Activated CD4-positive, CD25-positive, alpha-beta regulatory T cell treated with anti-CD3 and anti-CD28 coated beads, Interleukin-2, amount 50 U/mL, for 72 hours (primary cell): Measurements from ENCODE around the gene NOS2.

Experiments
- DNase-seq: peaks from one replicate; pipeline ENCODE4 v3.0.0; 2021

NOS2 gene

DNA sequence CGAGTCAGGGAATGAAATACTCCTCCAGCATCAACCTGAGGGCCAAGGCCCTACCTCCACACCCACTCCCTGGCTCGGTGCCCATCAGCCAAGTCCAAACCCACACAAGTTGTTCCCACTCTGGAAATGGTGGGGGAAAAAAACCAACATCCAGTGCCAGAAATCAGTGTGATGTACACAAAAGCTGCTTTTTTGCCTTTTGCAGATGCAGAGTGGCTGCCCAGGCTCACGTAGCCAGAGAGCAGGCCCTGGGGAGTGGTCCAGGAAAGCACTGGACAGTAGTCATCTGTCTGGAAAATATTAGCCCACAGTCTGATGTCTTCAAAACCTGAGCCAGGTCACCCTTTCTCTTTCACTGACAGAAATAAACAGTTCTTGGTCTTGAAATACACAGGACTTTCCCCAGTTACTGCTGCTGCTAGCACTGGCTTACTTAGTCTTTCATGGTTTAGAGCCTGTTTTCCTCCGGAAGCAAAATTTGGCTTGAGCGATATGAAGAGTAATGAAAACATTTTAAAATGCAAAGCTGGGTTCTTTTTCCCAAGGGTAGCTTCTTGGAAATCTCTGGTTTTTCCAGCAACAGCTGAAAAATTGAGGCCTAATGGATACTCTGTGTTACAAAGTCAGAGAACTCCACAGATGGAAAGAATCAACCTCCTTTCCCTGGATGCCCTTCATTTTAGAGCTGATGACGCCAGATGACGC lies 18.2 kb upstream of the NOS2 start:
- no peak for DNase-seq

- no peak for DNase-seq
Observed at GRCh38 chr17:27817731-27818130, 17.4 kb upstream of the NOS2 start.

DNA sequence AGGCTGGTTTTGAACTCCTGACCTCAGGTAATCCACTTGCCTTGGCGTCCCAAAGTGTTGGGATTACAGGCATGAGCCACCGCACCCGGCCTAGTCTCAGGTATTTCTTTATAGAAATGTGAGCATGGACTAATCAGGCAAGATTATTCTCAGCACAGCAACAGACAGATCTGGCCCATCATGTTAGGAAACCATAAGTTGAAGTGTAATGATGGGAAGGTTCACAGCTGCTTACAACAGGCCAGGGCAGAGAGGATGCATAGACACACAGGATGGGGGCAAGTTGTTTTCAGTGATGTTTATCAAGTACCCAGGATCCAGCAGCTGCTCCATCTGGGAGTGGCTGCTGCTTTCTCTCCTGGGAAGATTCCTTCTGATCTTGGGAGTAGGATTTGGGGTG lies 16.6 kb upstream of the NOS2 start:
- no peak for DNase-seq

GRCh38 chr17:27811961-27812360 lies 11.6 kb upstream of the NOS2 start:
- DNase-seq = no peak

DNA sequence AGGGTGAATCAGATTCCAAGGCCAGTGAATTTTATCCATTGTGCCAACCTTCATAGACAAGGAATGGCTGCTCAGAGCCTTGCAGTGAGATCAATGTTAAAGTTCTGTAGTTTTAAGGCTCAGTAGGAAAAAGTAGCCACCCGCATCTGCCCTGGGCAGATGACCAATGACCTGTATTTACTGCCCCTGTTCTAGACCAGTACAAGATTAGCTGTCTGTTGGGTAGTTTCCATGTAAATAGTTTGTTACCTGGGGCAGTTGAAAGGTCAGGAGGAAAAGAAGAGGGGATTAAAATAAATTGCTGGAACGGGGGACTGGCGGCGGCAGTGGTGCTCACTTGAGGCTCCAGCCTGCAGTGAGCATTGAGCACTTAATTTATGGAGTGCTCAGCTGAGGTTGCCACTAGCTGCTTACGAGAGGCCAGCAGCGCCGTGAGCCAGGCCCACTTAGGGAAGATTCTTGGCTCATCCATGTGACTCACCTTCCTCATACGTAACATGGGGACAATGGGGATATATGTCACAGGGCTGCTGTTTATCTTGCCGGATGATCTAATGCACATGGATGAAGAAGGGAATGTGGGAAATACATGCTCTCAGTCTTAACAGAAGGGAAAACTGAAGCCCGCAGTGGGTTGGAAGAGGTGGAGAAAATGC lies 10.7 kb upstream of the NOS2 start:
- no peak for DNase-seq

GRCh38 chr17:27810211-27810901 lies 10.0 kb upstream of the NOS2 start:
- peak; percentile 39 for DNase-seq

- no peak for DNase-seq
Observed at GRCh38 chr17:27809555-27809954, 9.2 kb upstream of the NOS2 start.

DNA sequence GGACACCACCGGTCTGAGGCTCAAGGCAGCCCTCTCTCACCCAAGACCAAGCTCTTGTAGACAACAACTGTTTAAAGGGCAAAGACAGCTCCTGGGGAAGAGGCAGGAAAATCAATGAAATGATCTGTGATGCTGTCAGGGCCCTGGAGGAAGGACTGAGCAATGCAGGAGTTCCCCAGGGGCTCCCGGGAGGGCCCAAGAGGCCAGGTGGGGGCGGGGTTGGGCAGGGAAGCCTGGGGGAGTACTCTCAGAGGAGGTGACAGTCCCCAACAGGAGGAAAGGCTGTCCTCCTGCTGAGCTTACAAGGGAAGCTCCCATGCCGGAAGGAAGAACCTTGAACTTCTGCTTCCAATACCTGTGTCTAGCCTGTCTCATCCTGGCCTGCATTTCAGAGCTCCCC lies 8.3 kb upstream of the NOS2 start:
- no peak for DNase-seq

DNA sequence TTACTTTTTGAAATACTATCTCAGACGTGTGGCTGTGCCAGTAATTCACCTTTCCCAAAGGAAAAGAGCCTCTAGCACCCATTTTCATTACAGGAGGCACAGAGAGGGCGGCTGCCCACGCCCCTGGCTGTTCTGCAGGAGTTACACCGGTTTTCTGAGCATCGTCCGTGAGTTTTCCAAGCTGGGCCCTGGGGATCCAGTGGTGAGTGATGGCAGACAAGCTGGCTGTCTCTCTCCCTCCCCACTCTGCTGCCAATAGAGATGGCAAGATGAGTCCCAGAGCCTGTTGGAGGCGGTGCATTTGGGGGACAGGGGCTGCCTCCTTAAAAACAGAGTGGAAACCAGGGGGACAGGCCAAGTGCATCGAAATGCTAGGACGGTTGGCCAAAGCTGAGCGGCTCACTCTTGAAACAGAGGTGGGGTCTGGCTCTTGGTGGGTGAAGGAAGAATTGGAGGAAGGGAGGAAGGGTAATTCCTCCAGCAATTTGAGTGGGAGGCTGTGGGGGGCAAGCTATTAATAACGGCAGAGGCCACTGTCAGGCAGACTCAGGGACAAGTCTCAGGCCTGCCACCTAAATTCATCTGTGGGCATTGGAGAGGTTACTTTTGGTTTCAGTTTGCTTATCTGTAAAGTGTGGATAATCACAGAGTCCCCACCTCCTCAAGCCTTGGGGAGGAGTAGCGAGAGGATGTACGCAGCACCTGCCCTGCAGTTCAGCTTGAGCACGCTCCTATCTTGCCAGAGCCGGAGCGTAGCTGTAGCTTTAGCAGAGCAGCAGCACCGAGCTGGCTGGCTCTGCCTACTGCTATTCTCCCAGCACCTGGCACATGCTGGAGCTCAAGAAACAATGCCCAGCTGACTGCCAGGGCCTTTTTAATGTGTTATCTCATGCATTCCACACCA lies 7.5 kb upstream of the NOS2 start:
- peak; percentile 54 for DNase-seq

DNA sequence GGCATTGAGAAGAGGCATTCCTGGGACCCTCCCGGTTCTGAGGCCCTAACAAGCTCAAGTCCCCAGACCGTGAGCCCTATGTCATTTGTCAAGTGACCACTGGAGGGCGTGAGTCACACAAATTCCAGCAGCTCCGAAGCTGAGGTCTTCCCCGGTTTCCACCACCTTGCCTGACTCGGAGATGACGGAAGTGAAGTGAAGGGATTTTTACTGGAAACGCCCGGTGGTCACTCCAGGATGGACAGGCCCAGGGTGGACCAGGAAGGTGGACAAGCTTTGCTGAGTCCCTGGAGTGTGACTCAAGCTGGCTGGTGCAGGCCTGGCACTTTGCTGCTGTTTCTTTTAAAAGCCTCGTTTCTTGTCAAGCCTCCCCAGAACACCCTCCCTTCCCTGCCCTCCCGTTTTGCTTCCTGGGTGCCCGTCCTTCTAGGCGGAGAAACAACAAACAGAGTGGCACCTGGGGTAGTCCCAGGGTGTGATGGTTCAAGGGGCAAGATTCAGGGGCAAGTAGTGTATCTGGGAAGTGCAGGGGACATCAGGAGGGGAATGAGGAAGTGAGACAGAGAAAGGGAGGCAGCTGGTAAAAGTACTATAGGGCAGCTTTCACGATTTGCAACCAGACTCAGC lies 5.3 kb upstream of the NOS2 start:
- peak; percentile 76 for DNase-seq

- DNase-seq = no peak
Observed at GRCh38 chr17:27804113-27804512, 3.8 kb upstream of the NOS2 start.

GRCh38 chr17:27802962-27803680 lies 2.8 kb upstream of the NOS2 start:
- no peak for DNase-seq

- DNase-seq = no peak
Observed at GRCh38 chr17:27802033-27802432, 1.7 kb upstream of the NOS2 start.

DNA sequence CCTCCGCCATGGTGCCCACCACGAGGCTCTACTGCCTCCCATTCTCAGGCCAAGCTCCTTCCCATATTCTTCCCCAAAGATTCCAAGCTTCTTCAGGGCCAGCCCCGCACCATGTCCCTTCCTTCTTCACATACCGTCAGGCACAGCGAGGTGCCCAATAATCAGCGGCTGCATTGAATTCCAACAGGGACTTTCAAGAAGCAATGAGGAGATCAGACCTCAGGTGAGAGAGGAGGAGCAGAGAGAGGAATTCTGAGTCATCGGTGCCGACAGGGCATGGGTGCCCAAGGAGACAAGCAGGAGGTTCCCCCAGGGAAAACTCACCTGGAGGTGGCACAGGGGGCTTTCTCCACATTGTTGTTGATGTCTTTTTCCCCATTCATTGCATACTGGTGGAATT lies 2.0 kb downstream of the NOS2 start:
- no peak for DNase-seq

- no peak for DNase-seq
Observed at GRCh38 chr17:27797390-27798091, 2.8 kb downstream of the NOS2 start.

DNA sequence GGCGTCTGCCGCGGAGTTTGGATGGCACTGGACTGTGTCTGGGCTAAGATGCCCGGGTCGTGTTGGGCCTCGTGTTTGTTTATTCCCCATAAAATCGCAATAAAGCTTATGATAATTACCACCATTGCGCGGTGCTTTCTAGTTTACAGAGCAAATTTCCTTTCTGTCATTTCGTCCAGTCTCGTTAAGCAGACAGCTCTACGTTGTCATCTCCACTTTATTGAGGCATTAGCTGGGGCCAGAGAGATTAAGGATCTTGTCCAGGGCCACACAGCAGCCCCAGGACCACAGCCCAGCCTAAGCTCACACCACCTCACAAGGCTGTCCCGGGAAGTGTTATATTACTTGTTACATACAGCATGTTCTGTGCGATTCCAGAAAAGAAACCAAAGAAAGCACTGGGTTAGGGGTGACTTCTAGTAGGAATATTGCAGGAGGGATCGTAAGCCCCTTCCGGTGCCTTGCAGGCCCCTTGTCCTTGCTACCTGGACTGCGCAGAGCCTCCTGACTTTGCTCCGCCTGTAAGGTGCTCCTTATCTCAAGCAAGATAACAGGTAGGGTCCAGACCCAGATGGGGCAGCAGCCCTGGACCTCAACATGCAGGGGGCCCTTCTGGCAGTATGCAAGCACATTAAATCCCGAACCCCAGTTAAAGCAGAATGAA lies 6.3 kb downstream of the NOS2 start:
- DNase-seq = no peak

- no peak for DNase-seq
Observed at GRCh38 chr17:27793168-27793905, 7.0 kb downstream of the NOS2 start.

GRCh38 chr17:27792095-27792494 lies 8.2 kb downstream of the NOS2 start:
- DNase-seq = no peak

DNA sequence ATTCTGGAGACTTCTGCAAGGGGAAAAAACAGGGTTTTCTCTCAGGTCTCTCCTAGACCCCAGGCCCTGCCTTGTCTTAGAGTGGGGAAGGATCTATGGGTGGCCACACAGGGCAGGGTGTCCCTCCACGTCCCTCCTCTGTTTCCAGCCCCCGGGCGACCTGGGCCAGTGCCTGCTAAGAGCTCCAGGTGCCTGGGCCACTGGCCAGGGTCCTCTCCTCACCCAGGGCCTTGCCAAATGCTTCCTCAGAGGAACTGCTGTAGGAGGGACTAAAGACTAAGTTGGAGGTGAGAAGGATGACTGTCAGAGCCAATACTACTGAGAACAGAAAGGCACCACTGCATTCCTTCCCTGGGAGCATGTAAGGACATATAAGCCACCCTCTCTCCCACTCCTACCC lies 11.4 kb downstream of the NOS2 start:
- DNase-seq = no peak
